NCI-H1092 treated with DMSO at 0.1 percent for 48 hours (cell line): ENCODE measurements around the gene UBE2J1.

Experiments used
- DNase-seq: peaks from one replicate; lab custom pipeline; 2025; lab: John Stamatoyannopoulos, UW

UBE2J1 gene

GRCh38 chr6:89364586-89364985 is 12.1 kb upstream of the UBE2J1 start:
- DNase-seq: no peak

- DNase-seq: no peak
Measured at GRCh38 chr6:89361171-89361570, 8.6 kb upstream of the UBE2J1 start.

- no peak for DNase-seq
Measured at GRCh38 chr6:89360415-89360999, 8.0 kb upstream of the UBE2J1 start.

- no peak for DNase-seq
Measured at GRCh38 chr6:89359561-89359960, 7.0 kb upstream of the UBE2J1 start.

- DNase-seq: no peak
Measured at GRCh38 chr6:89357390-89357789, 4.9 kb upstream of the UBE2J1 start.

GRCh38 chr6:89356642-89357170 is 4.2 kb upstream of the UBE2J1 start:
- DNase-seq: no peak

- DNase-seq: no peak
Measured at GRCh38 chr6:89355511-89356194, 3.1 kb upstream of the UBE2J1 start.

- DNase-seq: peak; percentile 85
Measured at GRCh38 chr6:89353702-89354392, 1.3 kb upstream of the UBE2J1 start.

GRCh38 chr6:89353118-89353556 is 615 bp upstream of the UBE2J1 start:
- DNase-seq: no peak

- DNase-seq: peak; percentile 34
Measured at GRCh38 chr6:89351671-89352277, 748 bp downstream of the UBE2J1 start.

- no peak for DNase-seq
Measured at GRCh38 chr6:89350281-89350966, 2.1 kb downstream of the UBE2J1 start.

GRCh38 chr6:89348372-89348771 is 4.2 kb downstream of the UBE2J1 start:
- DNase-seq: no peak

GRCh38 chr6:89347825-89348224 is 4.7 kb downstream of the UBE2J1 start:
- DNase-seq: no peak

GRCh38 chr6:89346433-89346832 is 6.1 kb downstream of the UBE2J1 start:
- DNase-seq: no peak

GRCh38 chr6:89339565-89339964 is 13.0 kb downstream of the UBE2J1 start:
- no peak for DNase-seq

- DNase-seq: no peak
Measured at GRCh38 chr6:89335164-89335563, 17.4 kb downstream of the UBE2J1 start.

- DNase-seq: no peak
Measured at GRCh38 chr6:89330910-89331309, 21.6 kb downstream of the UBE2J1 start.

GRCh38 chr6:89328976-89329375 is 23.5 kb downstream of the UBE2J1 start:
- DNase-seq: no peak

GRCh38 chr6:89324304-89324703 is 28.2 kb downstream of the UBE2J1 start:
- DNase-seq: no peak

- no peak for DNase-seq
Measured at GRCh38 chr6:89323511-89323971, 29.0 kb downstream of the UBE2J1 start.

GRCh38 chr6:89321131-89321970 is 31.2 kb downstream of the UBE2J1 start:
- no peak for DNase-seq
